DOHH2 (cell line): Measurements from ENCODE around the gene PICALM.

ENCODE experiments used
- H3F3A ChIP-seq: fragments of 200-600 bp; sonication (generic), shearing (Covaris generic); 2 replicates; pipeline ENCODE4 v1.6.0; 2016; ENCODE audit warnings: antibody characterized with exemption, mild to moderate bottlenecking; ENCODE audit not compliant: control insufficient read depth, insufficient read depth
- H3K27ac ChIP-seq: fragments of 200-600 bp; sonication (generic); 2 replicates; pipeline ENCODE4 v1.5.1; 2014; ENCODE audit warnings: low read depth, mild to moderate bottlenecking, low read length, moderate library complexity
- H3K27me3 ChIP-seq: fragments of 200-600 bp; sonication (generic); 2 replicates; pipeline ENCODE4 v1.6.1; 2014; ENCODE audit warnings: mild to moderate bottlenecking, low read length, mixed read lengths; ENCODE audit not compliant: control insufficient read depth
- H3K36me3 ChIP-seq: fragments of 200-600 bp; sonication (generic); 2 replicates; pipeline ENCODE4 v1.6.1; 2014; ENCODE audit warnings: mild to moderate bottlenecking, low read length, moderate library complexity, mixed read lengths; ENCODE audit not compliant: control insufficient read depth
- H3K4me1 ChIP-seq: fragments of 200-600 bp; sonication (generic); 2 replicates; pipeline ENCODE4 v1.6.1; 2014; ENCODE audit warnings: mild to moderate bottlenecking, low read length, mixed read lengths; ENCODE audit not compliant: control insufficient read depth
- H3K4me2 ChIP-seq: fragments of 200-600 bp; sonication (generic); 2 replicates; pipeline ENCODE4 v1.6.0; 2014; ENCODE audit warnings: mild to moderate bottlenecking, low read length, moderate library complexity
- H3K4me3 ChIP-seq: fragments of 200-600 bp; sonication (generic); 2 replicates; pipeline ENCODE4 v1.5.1; 2014; ENCODE audit warnings: mild to moderate bottlenecking, low read length, mixed read lengths
- H3K79me2 ChIP-seq: fragments of 200-600 bp; sonication (generic); 2 replicates; pipeline ENCODE4 v1.6.1; 2014; ENCODE audit warnings: mild to moderate bottlenecking, low read length, mixed read lengths; ENCODE audit not compliant: control insufficient read depth
- H3K9me2 ChIP-seq: fragments of 200-600 bp; sonication (generic); replicated peaks from 2 replicates; pipeline ENCODE4 v1.6.1; 2014; ENCODE audit warnings: mild to moderate bottlenecking, low read length, mixed read lengths; ENCODE audit not compliant: control insufficient read depth
- H3K9me3 ChIP-seq: fragments of 200-600 bp; sonication (generic); 2 replicates; pipeline ENCODE4 v1.6.1; 2014; ENCODE audit warnings: antibody characterized with exemption, low read length, mixed read lengths; ENCODE audit not compliant: control insufficient read depth, insufficient read depth
- H4K20me1 ChIP-seq: fragments of 200-600 bp; sonication (generic); 2 replicates; pipeline ENCODE4 v1.6.0; 2014; ENCODE audit warnings: low read depth, mild to moderate bottlenecking, antibody characterized with exemption, low read length, moderate library complexity; ENCODE audit not compliant: control insufficient read depth, insufficient read depth
- EZH2phosphoT487 ChIP-seq: fragments of 200-600 bp; sonication (generic); IDR thresholded peaks from 2 replicates; pipeline ENCODE4 v1.6.1; 2017; ENCODE audit warnings: borderline replicate concordance, mild to moderate bottlenecking, antibody characterized with exemption, low read length, moderate library complexity, mixed read lengths
- TF ChIP-seq, protein P1 (sequence below): fragments of 200-600 bp; sonication (generic); IDR thresholded peaks from one replicate; pipeline ENCODE4 v1.5.1; 2014; ENCODE audit warnings: antibody characterized with exemption, mild to moderate bottlenecking, low read depth, low read length; ENCODE audit not compliant: poor library complexity, severe bottlenecking

PICALM gene

GRCh38 chr11:85977751-85978160, 91.1 kb downstream of the PICALM start:
- no peak overlapping the region for H3K27ac ChIP-seq
- no peaks in the 10 kb centered on the region for H4K20me1 ChIP-seq
- no peak overlapping the region for H3K4me3 ChIP-seq
- no peaks in the 10 kb centered on the region for H3K9me3 ChIP-seq
- H3K4me2 ChIP-seq, result no peak overlapping the region
- no peak for TF ChIP-seq EZH2phosphoT487
- TF ChIP-seq, protein P1, sequence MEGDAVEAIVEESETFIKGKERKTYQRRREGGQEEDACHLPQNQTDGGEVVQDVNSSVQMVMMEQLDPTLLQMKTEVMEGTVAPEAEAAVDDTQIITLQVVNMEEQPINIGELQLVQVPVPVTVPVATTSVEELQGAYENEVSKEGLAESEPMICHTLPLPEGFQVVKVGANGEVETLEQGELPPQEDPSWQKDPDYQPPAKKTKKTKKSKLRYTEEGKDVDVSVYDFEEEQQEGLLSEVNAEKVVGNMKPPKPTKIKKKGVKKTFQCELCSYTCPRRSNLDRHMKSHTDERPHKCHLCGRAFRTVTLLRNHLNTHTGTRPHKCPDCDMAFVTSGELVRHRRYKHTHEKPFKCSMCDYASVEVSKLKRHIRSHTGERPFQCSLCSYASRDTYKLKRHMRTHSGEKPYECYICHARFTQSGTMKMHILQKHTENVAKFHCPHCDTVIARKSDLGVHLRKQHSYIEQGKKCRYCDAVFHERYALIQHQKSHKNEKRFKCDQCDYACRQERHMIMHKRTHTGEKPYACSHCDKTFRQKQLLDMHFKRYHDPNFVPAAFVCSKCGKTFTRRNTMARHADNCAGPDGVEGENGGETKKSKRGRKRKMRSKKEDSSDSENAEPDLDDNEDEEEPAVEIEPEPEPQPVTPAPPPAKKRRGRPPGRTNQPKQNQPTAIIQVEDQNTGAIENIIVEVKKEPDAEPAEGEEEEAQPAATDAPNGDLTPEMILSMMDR, result no peak
- no peaks in the 10 kb centered on the region for H3K4me1 ChIP-seq
- no peaks in the 10 kb centered on the region for H3K9me2 ChIP-seq
- no peaks in the 10 kb centered on the region for H3K27me3 ChIP-seq
- H3K36me3 ChIP-seq, result peaks cover 73% of the 10 kb centered on the region
- no peaks in the 10 kb centered on the region for H3K79me2 ChIP-seq
- no peaks in the 10 kb centered on the region for H3F3A ChIP-seq

- no peaks in the 10 kb centered on the region for H4K20me1 ChIP-seq
- H3K4me3 ChIP-seq, result no peak overlapping the region
- no peak overlapping the region for H3K4me2 ChIP-seq
- H3K36me3 ChIP-seq, result peaks cover 77% of the 10 kb centered on the region
- H3K9me2 ChIP-seq, result no peaks in the 10 kb centered on the region
- H3K27me3 ChIP-seq, result no peaks in the 10 kb centered on the region
- no peak overlapping the region for H3K27ac ChIP-seq
- H3K4me1 ChIP-seq, result no peaks in the 10 kb centered on the region
- H3K9me3 ChIP-seq, result no peaks in the 10 kb centered on the region
- H3F3A ChIP-seq, result no peaks in the 10 kb centered on the region
- no peak for TF ChIP-seq EZH2phosphoT487
- TF ChIP-seq, protein P1, result no peak
- no peaks in the 10 kb centered on the region for H3K79me2 ChIP-seq
These were observed 92.4 kb downstream of the PICALM start for GRCh38 chr11:85976525-85976924.

- no peaks in the 10 kb centered on the region for H3K79me2 ChIP-seq
- no peak overlapping the region for H3K27ac ChIP-seq
- peaks cover 73% of the 10 kb centered on the region for H3K36me3 ChIP-seq
- no peak for TF ChIP-seq EZH2phosphoT487
- TF ChIP-seq, protein P1, result no peak
- no peak overlapping the region for H3K4me2 ChIP-seq
- H3K27me3 ChIP-seq, result no peaks in the 10 kb centered on the region
- H3K9me3 ChIP-seq, result no peaks in the 10 kb centered on the region
- H3K9me2 ChIP-seq, result no peaks in the 10 kb centered on the region
- no peaks in the 10 kb centered on the region for H3F3A ChIP-seq
- no peaks in the 10 kb centered on the region for H4K20me1 ChIP-seq
- no peak overlapping the region for H3K4me3 ChIP-seq
- no peaks in the 10 kb centered on the region for H3K4me1 ChIP-seq
These were observed 94.8 kb downstream of the PICALM start for GRCh38 chr11:85974122-85974521.

GRCh38 chr11:85970593-85970992, 98.3 kb downstream of the PICALM start:
- Histone ChIP-seq H3F3A (no peaks in the 10 kb centered on the region), H3K4me2 (no peak overlapping the region), H3K36me3 (peaks cover 76% of the 10 kb centered on the region), H3K27me3 (no peaks in the 10 kb centered on the region), H3K4me1 (no peaks in the 10 kb centered on the region), H3K9me2 (no peaks in the 10 kb centered on the region), H4K20me1 (no peaks in the 10 kb centered on the region), H3K79me2 (no peaks in the 10 kb centered on the region), H3K9me3 (no peaks in the 10 kb centered on the region), H3K4me3 (no peak overlapping the region), H3K27ac (no peak overlapping the region)
- no peak for TF ChIP-seq EZH2phosphoT487
- TF ChIP-seq, protein P1, result no peak
